ENCODE data around the gene PTPRD. TPM values are rescaled to one million over a fixed set of nuclear protein-coding genes. Genes with fewer than 3 reads are reported as not detected.
"Not testable (repeated sequence)": the region's sequence is repeated elsewhere in the genome, so short reads cannot be mapped to it uniquely, and the experiment has no call there.

PTPRD gene
- total RNA-seq, 2 donors from 2014 or later, result 60.1 to 75.7 TPM

DNA sequence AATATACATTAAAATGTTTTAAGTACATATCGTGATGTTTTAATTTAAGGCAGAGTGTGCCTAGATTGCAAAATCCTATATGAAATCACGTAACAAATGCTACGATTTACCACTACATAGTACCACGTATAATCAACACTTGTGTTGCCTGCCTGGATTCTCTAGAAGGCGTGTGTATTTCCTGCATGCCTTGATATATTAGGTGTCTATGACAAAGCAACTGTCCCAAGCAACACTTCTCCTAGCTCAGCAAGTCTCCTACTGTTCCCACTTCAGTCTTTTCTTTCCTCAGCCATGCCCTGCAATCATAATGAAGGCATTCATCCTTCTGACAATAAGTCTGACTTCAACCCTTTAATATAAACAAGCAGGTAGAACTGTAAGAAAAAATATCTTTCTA, 89.6 kb downstream of the PTPRD start:
- no peak for DNase-seq

DNA sequence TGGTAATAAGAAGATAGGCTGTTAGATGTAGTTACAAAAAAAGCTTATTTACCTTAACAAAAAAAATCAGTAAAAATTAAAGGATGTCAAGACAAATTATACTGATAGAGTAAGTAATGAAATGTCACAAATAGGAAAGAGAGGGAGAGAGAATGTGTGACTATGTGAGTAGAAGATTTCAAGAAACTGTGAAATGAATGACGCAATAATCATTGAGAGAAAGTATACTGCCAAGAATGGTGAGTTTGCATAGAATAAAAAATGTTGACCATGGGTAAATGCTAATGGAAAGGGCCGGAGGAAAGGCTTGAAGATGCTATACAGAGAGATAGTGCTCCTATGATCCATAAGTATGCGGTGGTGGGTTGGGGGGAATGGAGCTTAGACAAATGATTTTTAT, 100.7 kb downstream of the PTPRD start:
- intact Hi-C loops (cut with DNase I), result no loop called here
- no peaks in the 10 kb centered on the region for H3K9me3 ChIP-seq
- H3K27ac ChIP-seq, result no peak overlapping the region
- no peak for DNase-seq
- H3K4me3 ChIP-seq, result no peak overlapping the region
- TF ChIP-seq, protein P1, sequence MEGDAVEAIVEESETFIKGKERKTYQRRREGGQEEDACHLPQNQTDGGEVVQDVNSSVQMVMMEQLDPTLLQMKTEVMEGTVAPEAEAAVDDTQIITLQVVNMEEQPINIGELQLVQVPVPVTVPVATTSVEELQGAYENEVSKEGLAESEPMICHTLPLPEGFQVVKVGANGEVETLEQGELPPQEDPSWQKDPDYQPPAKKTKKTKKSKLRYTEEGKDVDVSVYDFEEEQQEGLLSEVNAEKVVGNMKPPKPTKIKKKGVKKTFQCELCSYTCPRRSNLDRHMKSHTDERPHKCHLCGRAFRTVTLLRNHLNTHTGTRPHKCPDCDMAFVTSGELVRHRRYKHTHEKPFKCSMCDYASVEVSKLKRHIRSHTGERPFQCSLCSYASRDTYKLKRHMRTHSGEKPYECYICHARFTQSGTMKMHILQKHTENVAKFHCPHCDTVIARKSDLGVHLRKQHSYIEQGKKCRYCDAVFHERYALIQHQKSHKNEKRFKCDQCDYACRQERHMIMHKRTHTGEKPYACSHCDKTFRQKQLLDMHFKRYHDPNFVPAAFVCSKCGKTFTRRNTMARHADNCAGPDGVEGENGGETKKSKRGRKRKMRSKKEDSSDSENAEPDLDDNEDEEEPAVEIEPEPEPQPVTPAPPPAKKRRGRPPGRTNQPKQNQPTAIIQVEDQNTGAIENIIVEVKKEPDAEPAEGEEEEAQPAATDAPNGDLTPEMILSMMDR (IDR thresholded peaks at IDR 0.05), result no peak
- H3K4me1 ChIP-seq, result no peaks in the 10 kb centered on the region
- H3K9ac ChIP-seq (ENCODE audit: low read depth in 2 of 2, low read length in 2 of 2), result no peak overlapping the region
- H3K27me3 ChIP-seq, result no peaks in the 10 kb centered on the region
- no peaks in the 10 kb centered on the region for H3K36me3 ChIP-seq

More for the DNA sequence above, 89.6 kb downstream of the PTPRD start:
- H3K9me3 ChIP-seq, result no peaks in the 10 kb centered on the region
- intact Hi-C loops (cut with DNase I), result no loop called here
- TF ChIP-seq, protein P1 (IDR thresholded peaks at IDR 0.05), result no peak
- no peaks in the 10 kb centered on the region for H3K4me1 ChIP-seq
- H3K36me3 ChIP-seq, result no peaks in the 10 kb centered on the region
- no peaks in the 10 kb centered on the region for H3K27me3 ChIP-seq
- H3K27ac ChIP-seq, result no peak overlapping the region
- H3K9ac ChIP-seq (ENCODE audit: low read depth in 2 of 2, low read length in 2 of 2), result no peak overlapping the region
- no peak overlapping the region for H3K4me3 ChIP-seq

GRCh38 chr9:10488937-10489336, 123.9 kb downstream of the PTPRD start:
- H3K4me1 ChIP-seq, result no peaks in the 10 kb centered on the region
- no peak overlapping the region for H3K27ac ChIP-seq
- intact Hi-C loops (cut with DNase I), result no loop called here
- H3K36me3 ChIP-seq, result no peaks in the 10 kb centered on the region
- H3K27me3 ChIP-seq, result no peaks in the 10 kb centered on the region
- no peak overlapping the region for H3K4me3 ChIP-seq
- H3K9me3 ChIP-seq, result no peaks in the 10 kb centered on the region
- H3K9ac ChIP-seq (ENCODE audit: low read depth in 2 of 2, low read length in 2 of 2), result no peak overlapping the region
- TF ChIP-seq, protein P1 (IDR thresholded peaks at IDR 0.05), result no peak
- DNase-seq, result no peak

DNA sequence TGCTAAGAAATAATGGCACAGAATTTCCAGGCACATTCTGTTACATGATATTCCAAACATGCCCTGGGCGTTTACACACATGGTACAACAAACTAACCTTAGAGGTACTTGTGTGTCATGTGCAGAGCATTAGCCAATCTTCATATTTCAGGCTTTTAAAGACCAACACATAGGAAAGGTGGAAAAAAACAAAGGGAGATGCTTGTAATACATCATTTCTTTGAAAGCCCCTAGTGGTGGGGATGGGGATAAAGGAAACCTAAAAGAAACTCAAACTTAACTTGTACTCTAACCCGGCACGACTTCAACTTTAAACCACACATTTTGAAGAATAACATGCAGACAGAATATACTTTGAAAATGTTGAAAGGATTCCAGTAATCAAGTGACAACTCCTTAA, 133.6 kb downstream of the PTPRD start:
- Histone ChIP-seq H3K27me3 (no peaks in the 10 kb centered on the region), H3K4me3 (no peak overlapping the region), H3K9me3 (no peaks in the 10 kb centered on the region), H3K36me3 (no peaks in the 10 kb centered on the region), H3K9ac (ENCODE audit: low read depth in 2 of 2, low read length in 2 of 2) (no peak overlapping the region), H3K27ac (no peak overlapping the region), H3K4me1 (no peaks in the 10 kb centered on the region)
- intact Hi-C loops (cut with DNase I), result no loop called here
- DNase-seq, result no peak
- TF ChIP-seq, protein P1 (IDR thresholded peaks at IDR 0.05), result no peak

- H3K9ac ChIP-seq (ENCODE audit: low read depth in 2 of 2, low read length in 2 of 2); H3K4me1 ChIP-seq; H3K27ac ChIP-seq; H3K4me3 ChIP-seq; H3K36me3 ChIP-seq; H3K9me3 ChIP-seq; DNase-seq; H3K27me3 ChIP-seq; intact Hi-C loops (cut with DNase I): not testable (repeated sequence)
These were observed 163.6 kb downstream of the PTPRD start for GRCh38 chr9:10449201-10449617.

DNA sequence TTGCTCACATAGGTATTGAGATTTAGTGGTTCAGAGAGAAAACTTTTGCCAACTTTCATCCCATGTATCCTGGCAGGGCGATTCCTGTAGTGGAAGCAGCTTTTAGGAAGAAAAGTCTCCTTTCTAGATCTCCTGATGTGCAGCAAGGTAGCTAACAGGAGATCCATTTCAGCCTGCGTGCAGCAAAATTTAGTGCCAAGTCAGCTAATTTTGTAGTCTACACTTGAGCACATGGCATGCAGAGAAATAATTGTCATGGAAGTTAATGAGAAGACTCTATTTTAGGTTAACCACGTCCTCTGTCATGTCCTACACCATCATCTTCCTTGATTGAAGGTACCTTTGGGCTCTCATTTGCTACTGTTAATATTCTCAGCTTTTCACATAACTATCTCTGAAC, 165.8 kb downstream of the PTPRD start:
- TF ChIP-seq, protein P1 (IDR thresholded peaks at IDR 0.05), result no peak
- no peak for DNase-seq

More for the DNA sequence above, 165.8 kb downstream of the PTPRD start:
- no peak overlapping the region for H3K27ac ChIP-seq
- H3K9ac ChIP-seq (ENCODE audit: low read depth in 2 of 2, low read length in 2 of 2), result no peak overlapping the region
- intact Hi-C loops (cut with DNase I), result no loop called here
- no peaks in the 10 kb centered on the region for H3K4me1 ChIP-seq
- H3K27me3 ChIP-seq, result no peaks in the 10 kb centered on the region
- no peaks in the 10 kb centered on the region for H3K9me3 ChIP-seq
- no peaks in the 10 kb centered on the region for H3K36me3 ChIP-seq
- H3K4me3 ChIP-seq, result no peak overlapping the region
